Muscle of leg (tissue), 11 donors: ENCODE data around the gene NOL4. TPM values are rescaled to one million over a fixed set of nuclear protein-coding genes. Genes with fewer than 3 reads are reported as not detected.

Experiments
- DNase-seq: peaks from one replicate; pipeline ENCODE4 v3.0.0; 2013
- H3K27ac ChIP-seq: one replicate; pipeline ENCODE4 v1.5.1; 2013; ENCODE audit warnings: mild to moderate bottlenecking, low read length, control low read depth
- H3K27me3 ChIP-seq: one replicate; pipeline ENCODE4 v1.6.1; 2013; ENCODE audit warnings: low read length; ENCODE audit not compliant: control insufficient read depth, insufficient read depth
- H3K36me3 ChIP-seq: one replicate; pipeline ENCODE4 v1.6.1; 2013; ENCODE audit warnings: low read length; ENCODE audit not compliant: control insufficient read depth, insufficient read depth
- H3K4me1 ChIP-seq: one replicate; pipeline ENCODE4 v1.6.1; 2013; ENCODE audit warnings: low read length; ENCODE audit not compliant: control insufficient read depth, insufficient read depth
- H3K4me3 ChIP-seq: one replicate; pipeline ENCODE4 v1.5.1; 2013; ENCODE audit warnings: low read length, control low read depth
- H3K9me3 ChIP-seq: replicated peaks from 2 replicates; pipeline ENCODE4 v1.6.1; 2013; ENCODE audit warnings: low read depth, low read length; ENCODE audit not compliant: control insufficient read depth
- WGBS: methylation state at CpG from one replicate; pipeline ENCODE4 v1.1.5; 2013; ENCODE audit warnings: missing lambda C conversion rate; ENCODE audit not compliant: insufficient coverage; 5-methylcytosine and 5-hydroxymethylcytosine counted together
- polyA plus RNA-seq, 8 donors: library from polyadenylated mRNA; unstranded; fragments of 120-200 nt; gene quantifications; one replicate each; pipeline versions ENCODE4 v1.2.1 to v1.2.3, GENCODE V29; 2013; ENCODE audit warnings: inconsistent platforms in 1 of 8, low replicate concordance in 1 of 8; ENCODE audit not compliant: insufficient read length in 8 of 8, insufficient read depth in 1 of 8
- total RNA-seq: library from RNA; stranded (reverse); fragments of 120-200 nt; gene quantifications from one replicate; pipeline ENCODE4 v1.2.4, GENCODE V29; 2013

NOL4 gene
- total and polyA plus RNA-seq, 9 donors = 0.05 to 0.66 (median 0.16) TPM

DNA sequence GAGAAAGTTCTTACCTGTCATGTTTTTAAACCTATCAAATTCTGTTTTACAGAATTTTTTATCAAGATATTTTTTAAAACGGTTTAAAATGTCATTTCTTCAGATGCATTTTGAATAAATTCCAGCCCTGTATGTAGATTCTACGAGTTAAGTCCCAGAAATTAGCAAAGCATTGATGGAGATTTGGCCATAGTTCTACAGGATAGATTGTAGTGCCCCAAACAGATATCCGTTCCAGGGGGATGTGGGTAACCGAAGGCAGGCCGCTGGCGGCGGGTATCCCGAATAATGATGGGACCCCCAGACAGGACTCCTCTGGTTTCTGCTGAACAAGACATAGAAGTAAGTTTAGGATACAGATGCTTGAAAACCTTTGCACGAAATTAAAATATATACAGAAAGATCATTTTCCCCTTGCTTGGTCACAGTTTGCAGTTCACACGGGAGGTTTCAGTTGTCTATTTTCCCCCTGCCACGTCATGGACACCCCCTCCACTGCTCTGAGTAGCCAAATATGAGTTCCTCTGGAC, 755 bp downstream of the NOL4 start:
- H3K36me3 ChIP-seq = no peaks in the 10 kb centered on the region
- no peak for DNase-seq
- H3K27me3 ChIP-seq = peaks cover 47% of the 10 kb centered on the region
- H3K4me1 ChIP-seq = peaks cover 30% of the 10 kb centered on the region
- no peak overlapping the region for H3K27ac ChIP-seq
- H3K9me3 ChIP-seq = no peaks in the 10 kb centered on the region
- 4% methylated on average over 4 of the region's 11 CpGs for WGBS
- no peak overlapping the region for H3K4me3 ChIP-seq

DNA sequence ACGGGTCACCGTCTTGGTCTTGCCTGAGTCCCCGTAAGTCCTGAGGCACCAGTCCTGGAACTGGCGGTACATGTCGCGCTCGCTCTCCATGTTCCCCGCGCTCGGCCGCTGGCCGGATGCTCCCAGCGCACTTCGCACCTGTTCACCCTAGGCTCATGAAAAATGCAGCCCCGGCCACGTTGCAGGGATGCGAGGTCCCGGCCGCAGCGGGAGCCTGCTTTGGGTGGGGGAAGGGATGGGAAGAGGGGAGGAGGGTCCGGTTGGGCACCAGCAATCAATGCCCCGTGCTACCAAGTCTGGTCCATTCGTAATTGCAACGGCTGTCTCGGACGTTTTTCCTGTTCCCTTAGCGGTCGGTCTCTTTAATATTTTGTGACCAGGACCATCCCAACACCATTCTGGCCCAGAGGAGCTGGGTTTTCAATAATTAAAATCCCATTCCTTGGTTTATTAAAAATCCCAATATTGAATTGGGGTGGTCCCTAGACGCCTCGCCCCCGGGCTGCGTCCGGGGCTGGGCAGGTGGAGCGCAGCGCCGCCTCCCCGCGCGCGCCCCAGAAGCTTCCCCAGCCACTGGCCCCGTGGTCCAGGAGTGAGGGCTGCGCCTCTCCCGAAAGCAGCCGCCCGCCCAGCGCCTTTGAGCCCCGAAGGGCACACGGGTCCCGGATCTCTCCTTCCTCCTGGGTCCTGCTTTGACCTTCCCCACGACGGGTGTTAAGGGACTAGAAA, 1.4 kb downstream of the NOL4 start:
- H3K36me3 ChIP-seq = no peaks in the 10 kb centered on the region
- H3K4me1 ChIP-seq = peaks cover 30% of the 10 kb centered on the region
- peaks cover 47% of the 10 kb centered on the region for H3K27me3 ChIP-seq
- no peak overlapping the region for H3K27ac ChIP-seq
- peak; percentile 12 for DNase-seq
- H3K4me3 ChIP-seq = peak overlapping the region; percentile 37
- whole genome bisulfite sequencing = under 1% methylated on average over 43 of the region's 51 CpGs
- no peaks in the 10 kb centered on the region for H3K9me3 ChIP-seq

DNA sequence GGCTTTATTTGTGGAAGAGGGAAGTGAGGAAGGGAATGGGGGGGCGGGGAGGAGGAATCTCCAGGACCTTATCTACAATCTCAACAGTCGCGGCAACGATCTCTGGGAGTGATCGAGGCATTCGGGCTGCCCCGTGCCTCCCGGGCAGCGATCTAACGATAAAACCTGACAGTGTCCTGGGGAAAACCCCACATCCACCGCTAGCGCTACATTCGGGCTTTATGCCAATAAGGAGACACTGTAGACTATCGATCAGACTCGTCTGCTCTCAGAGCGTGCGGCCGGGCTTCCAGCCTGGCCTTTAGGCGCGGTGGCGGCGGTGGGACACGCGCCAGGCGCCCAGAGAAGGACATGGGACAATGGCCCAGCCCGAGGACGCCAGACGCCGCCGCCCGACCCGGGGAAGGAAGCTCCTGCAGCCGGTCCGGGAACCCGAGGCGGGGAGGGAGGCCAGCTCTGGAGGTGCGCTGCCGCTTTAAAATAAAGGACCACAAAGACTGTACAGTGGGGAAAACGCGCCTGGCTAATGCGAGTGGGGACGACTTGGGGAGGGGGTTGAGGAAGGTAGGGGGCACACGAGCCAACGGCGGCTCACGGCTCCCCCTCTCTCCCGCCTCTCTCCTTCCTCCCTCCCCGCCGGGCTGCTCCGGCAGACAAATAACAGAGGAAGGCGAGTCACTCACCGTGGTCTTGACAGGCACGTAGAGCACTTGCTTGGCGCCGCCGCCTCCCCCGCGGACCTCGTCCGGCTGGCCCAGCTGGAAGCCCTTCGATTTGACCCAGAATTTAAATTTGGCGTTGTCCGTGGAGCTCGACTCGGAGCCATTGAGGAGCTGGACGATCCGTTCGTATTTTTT, 2.2 kb downstream of the NOL4 start:
- H3K4me1 ChIP-seq = peaks cover 30% of the 10 kb centered on the region
- under 1% methylated on average over 53 of the region's 68 CpGs for WGBS
- H3K9me3 ChIP-seq = no peaks in the 10 kb centered on the region
- H3K27ac ChIP-seq = no peak overlapping the region
- peak overlapping the region; percentile 37 for H3K4me3 ChIP-seq
- H3K27me3 ChIP-seq = peaks cover 47% of the 10 kb centered on the region
- peak; percentile 39 for DNase-seq
- no peaks in the 10 kb centered on the region for H3K36me3 ChIP-seq

DNA sequence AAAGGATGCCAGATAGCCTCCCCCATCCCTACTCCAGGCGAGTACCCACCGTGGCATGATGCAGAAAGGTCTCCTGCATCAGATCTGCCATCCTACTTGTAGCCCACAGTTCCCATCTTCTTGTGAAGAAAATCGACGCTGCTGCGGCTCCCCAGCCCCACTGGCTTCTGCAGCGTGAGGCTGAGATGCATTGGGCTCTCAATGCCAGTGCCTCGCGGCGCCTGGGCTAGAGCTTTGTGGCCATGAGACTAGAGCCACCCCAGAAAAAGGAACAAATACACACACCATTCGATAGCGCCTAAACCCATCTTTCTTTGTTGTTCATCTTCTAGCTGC, 2.8 kb downstream of the NOL4 start:
- H3K36me3 ChIP-seq = no peaks in the 10 kb centered on the region
- peak overlapping the region; percentile 37 for H3K4me3 ChIP-seq
- H3K27ac ChIP-seq = no peak overlapping the region
- 0% methylated on average over 6 of the region's 11 CpGs for WGBS
- DNase-seq = peak; percentile 8
- peaks cover 44% of the 10 kb centered on the region for H3K27me3 ChIP-seq
- H3K9me3 ChIP-seq = no peaks in the 10 kb centered on the region
- peaks cover 30% of the 10 kb centered on the region for H3K4me1 ChIP-seq

DNA sequence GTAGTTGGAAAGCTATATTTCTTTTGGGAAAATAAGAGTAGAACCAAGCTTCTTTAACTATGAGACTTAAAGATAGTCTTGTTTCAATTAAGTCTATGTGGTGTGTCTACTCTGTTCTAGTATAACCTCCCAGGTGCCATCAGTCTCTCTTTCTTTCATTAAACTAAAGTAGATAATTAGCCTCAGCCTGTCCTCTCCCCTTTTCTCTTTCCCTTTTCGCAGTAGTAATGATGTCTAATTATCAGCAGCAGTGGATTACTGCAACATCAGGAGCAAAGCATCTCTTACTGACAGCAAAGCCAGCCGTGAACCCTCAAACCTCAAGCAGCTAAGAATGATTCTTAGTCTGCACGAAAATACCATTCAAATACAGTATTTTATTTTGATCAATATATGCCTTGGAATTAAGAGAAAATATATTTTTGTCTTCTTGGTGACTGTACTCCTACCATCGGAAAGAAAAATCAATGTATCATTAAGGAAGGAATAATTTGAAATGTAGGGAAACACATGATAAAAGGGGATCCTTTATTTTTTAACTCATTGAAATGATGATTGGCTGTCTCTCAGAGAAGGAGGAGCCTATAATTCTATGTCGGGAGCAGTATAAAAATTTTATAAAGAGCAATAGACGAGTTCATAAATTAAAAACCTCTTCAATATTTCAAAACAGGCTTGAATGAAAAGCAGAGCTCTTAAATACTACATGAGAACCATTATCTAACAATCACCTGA, 4.5 kb downstream of the NOL4 start:
- DNase-seq = no peak
- no peaks in the 10 kb centered on the region for H3K36me3 ChIP-seq
- no peak overlapping the region for H3K27ac ChIP-seq
- WGBS = no CpG with 5 or more reads among the region's 6 CpGs
- H3K27me3 ChIP-seq = peaks cover 42% of the 10 kb centered on the region
- H3K9me3 ChIP-seq = no peaks in the 10 kb centered on the region
- peaks cover 30% of the 10 kb centered on the region for H3K4me1 ChIP-seq
- no peak overlapping the region for H3K4me3 ChIP-seq

DNA sequence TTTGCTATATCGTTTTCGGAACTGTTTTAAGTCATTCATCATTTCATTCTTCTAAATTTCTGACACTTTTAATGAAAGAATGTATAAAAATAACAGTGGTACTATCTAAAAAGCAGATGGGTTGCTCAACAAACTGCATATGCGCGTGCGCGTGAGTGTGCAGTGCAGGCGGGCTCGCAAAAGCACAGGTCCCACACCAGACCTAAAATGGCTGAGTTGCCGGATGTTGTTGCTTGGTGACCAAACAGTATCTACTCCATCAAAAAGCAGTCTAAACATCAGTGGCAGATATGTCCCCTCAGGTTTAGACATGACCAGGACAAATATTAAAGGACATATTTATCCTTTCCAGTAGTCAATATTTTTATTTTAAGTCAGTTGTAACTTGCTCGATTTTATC, 5.1 kb downstream of the NOL4 start:
- Histone ChIP-seq H3K36me3 (no peaks in the 10 kb centered on the region), H3K27me3 (peaks cover 36% of the 10 kb centered on the region), H3K4me1 (peaks cover 27% of the 10 kb centered on the region), H3K27ac (no peak overlapping the region), H3K4me3 (no peak overlapping the region), H3K9me3 (no peaks in the 10 kb centered on the region)
- WGBS = 82% methylated on average over 2 of the region's 10 CpGs
- no peak for DNase-seq

DNA sequence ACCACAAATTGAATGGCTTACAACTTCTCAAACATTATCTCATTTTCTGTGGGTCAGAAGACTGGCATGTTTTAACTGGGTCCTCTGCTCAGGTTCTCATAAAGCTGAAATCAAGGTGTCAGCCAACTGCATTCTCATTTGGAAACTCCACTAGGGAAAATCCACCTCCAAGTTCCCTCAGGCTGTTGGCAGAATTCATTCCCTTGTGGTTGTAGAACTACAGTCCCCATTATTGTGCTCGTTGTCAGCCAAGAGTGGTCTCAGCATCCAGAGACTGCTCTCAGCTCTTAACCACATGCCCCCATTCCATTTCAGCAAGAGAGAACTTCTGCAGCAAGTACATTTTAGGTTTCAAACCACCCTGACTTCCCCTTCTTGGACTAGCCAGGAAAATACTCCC, 12.2 kb downstream of the NOL4 start:
- H3K36me3 ChIP-seq = no peaks in the 10 kb centered on the region
- no peak overlapping the region for H3K27ac ChIP-seq
- no peaks in the 10 kb centered on the region for H3K9me3 ChIP-seq
- H3K4me3 ChIP-seq = no peak overlapping the region
- DNase-seq = no peak
- no peaks in the 10 kb centered on the region for H3K27me3 ChIP-seq
- no peaks in the 10 kb centered on the region for H3K4me1 ChIP-seq
- 43% methylated on average over 1 of the region's 1 CpG for WGBS

DNA sequence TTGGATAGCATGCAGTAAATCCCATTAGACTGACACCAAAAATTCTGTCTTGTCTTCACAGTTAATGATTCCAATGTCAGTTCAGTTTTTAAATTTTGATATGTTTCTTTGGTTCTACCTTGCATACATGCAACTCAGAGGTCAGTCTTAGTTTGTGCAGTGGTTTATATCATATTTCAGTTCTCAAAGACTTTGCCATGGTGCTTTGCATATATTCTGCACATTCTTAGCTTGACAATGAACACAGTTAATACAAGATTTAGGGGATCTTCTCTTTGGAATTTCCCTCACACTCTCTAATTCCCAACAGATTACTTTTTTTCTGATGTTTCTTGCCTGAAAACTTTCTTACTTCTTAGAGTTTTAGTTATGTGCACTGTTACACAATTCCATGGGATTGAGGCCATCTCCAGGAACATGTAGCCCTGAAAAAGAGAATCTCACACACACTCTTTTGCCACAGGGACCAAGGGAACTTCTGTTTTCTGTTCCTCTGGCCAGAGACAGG, 17.3 kb downstream of the NOL4 start:
- Histone ChIP-seq H3K36me3 (no peaks in the 10 kb centered on the region), H3K27ac (no peak overlapping the region), H3K27me3 (no peaks in the 10 kb centered on the region), H3K4me1 (no peaks in the 10 kb centered on the region), H3K4me3 (no peak overlapping the region), H3K9me3 (no peaks in the 10 kb centered on the region)
- DNase-seq = no peak

DNA sequence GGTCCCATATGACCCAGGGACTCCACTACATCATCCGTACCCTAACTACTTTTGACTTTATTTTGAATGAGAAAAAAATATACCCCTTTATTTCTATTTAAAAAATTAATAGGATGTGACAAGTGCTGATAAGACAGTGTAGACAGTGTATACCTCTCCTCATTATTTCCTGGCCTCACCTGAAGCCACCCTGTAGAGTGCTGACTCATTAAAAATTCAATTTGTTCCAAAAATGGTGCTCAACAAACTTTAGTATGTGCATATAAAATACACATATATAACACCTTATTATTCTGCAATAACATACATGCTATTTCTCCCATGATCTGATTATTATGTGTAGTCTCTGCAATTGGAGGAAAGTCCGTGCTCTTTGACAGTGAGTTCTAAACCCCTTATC, 20.8 kb downstream of the NOL4 start:
- no peaks in the 10 kb centered on the region for H3K4me1 ChIP-seq
- H3K27ac ChIP-seq = no peak overlapping the region
- H3K27me3 ChIP-seq = no peaks in the 10 kb centered on the region
- H3K9me3 ChIP-seq = no peaks in the 10 kb centered on the region
- no CpG with 5 or more reads among the region's 2 CpGs for WGBS
- no peak for DNase-seq
- H3K36me3 ChIP-seq = no peaks in the 10 kb centered on the region
- no peak overlapping the region for H3K4me3 ChIP-seq

DNA sequence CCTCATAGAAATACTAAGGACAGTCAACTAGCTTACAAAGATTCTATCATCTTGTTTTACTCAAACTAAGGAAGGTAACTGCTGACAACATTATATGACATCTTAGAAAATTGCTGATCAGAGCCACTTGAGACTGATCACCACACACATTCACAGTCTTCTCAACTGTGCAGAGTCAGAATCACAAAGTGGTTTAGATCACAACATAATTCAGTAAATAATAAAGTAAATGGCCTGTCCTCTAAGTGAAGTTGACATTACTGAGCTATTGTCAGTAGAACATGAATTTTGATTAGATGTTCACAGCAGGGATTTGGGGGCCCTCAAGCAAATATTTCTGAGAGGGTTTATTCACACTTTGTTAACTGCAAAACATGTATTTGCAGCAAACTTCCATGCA, 28.5 kb downstream of the NOL4 start:
- H3K27me3 ChIP-seq = no peaks in the 10 kb centered on the region
- no peaks in the 10 kb centered on the region for H3K4me1 ChIP-seq
- H3K4me3 ChIP-seq = no peak overlapping the region
- H3K27ac ChIP-seq = no peak overlapping the region
- no peaks in the 10 kb centered on the region for H3K36me3 ChIP-seq
- no peaks in the 10 kb centered on the region for H3K9me3 ChIP-seq
- DNase-seq = no peak
